ENCODE measurements around the gene TMEM200C. TPM values are rescaled to one million over a fixed set of nuclear protein-coding genes. Genes with fewer than 3 reads are reported as not detected.

Gene TMEM200C
- 2.7 TPM for polyA plus RNA-seq (2013, experiment 1 of 2)
- 2.7 TPM for polyA plus RNA-seq (2013, experiment 2 of 2)

- Histone ChIP-seq H2BK15ac (replicated peaks; ENCODE audit: low read depth) (peak within 1 kb of the TSS; percentile 58), H3K27ac (ENCODE audit: low read depth, low read length) (peak within 1 kb of the TSS; percentile 16), H3K56ac (ENCODE audit: low read length) (peak within 1 kb of the TSS; percentile 97), H3K9ac (ENCODE audit: low read length) (peak within 1 kb of the TSS; percentile 96), H3K4me3 (ENCODE audit: low read length) (peak within 1 kb of the TSS; percentile 67), H4K8ac (ENCODE audit: low read depth, low read length) (peak within 1 kb of the TSS; percentile 30), H3K4me2 (ENCODE audit: low read length) (peak within 1 kb of the TSS; percentile 64), H3K4me1 (ENCODE audit: control insufficient read depth, low read depth, low read length) (peaks cover 4% of the 10 kb centered on the region), H3K23ac (ENCODE audit: low read length) (peak within 1 kb of the TSS; percentile 53), H3K27me3 (ENCODE audit: insufficient read depth, low read length, poor library complexity) (no peaks in the 10 kb centered on the region), H2BK5ac (ENCODE audit: low read length) (peak within 1 kb of the TSS; percentile 67), H3K4ac (ENCODE audit: low read depth, low read length) (peak within 1 kb of the TSS; percentile 28), H2AK5ac (ENCODE audit: low read length) (no peak within 1 kb of the TSS), H2BK120ac (ENCODE audit: low read depth, low read length) (peak within 1 kb of the TSS; percentile 56), H3K36me3 (ENCODE audit: control insufficient read depth, insufficient read depth, low read length) (no peaks in the 10 kb centered on the region), H3K18ac (ENCODE audit: low read length) (peak within 1 kb of the TSS; percentile 85), H4K5ac (ENCODE audit: low read length) (no peak within 1 kb of the TSS), H3K79me2 (ENCODE audit: control insufficient read depth, insufficient read depth, low read length) (no peaks in the 10 kb centered on the region), H3K79me1 (ENCODE audit: low read length) (peaks cover 2% of the 10 kb centered on the region)
- peak; percentile 66 for DNase-seq
- WGBS (ENCODE audit: extremely low coverage, insufficient coverage, low lambda C conversion rate) = no CpG with 5 or more reads among the region's 83 CpGs
Measured at GRCh38 chr18:5895299-5895875, at the start of gene TMEM200C. TSS of gene TMEM200C (minus strand) at chr18:5895522. CDS start at chr18:5892063, 3,459 bp downstream.

GRCh38 chr18:5944448-5944847, 49.1 kb upstream of the TMEM200C start:
- Histone ChIP-seq H2AK5ac (ENCODE audit: low read length) (no peak overlapping the region), H2BK5ac (ENCODE audit: low read length) (no peak overlapping the region), H3K27me3 (ENCODE audit: insufficient read depth, low read length, poor library complexity) (no peaks in the 10 kb centered on the region), H3K4me2 (ENCODE audit: low read length) (no peak overlapping the region), H2BK15ac (replicated peaks; ENCODE audit: low read depth) (no peak overlapping the region), H3K27ac (ENCODE audit: low read depth, low read length) (no peak overlapping the region), H3K4me3 (ENCODE audit: low read length) (no peak overlapping the region), H3K23ac (ENCODE audit: low read length) (no peak overlapping the region), H3K4ac (ENCODE audit: low read depth, low read length) (no peak overlapping the region), H3K18ac (ENCODE audit: low read length) (no peak overlapping the region), H4K8ac (ENCODE audit: low read depth, low read length) (no peak overlapping the region), H3K56ac (ENCODE audit: low read length) (no peak overlapping the region), H3K4me1 (ENCODE audit: control insufficient read depth, low read depth, low read length) (peaks cover 4% of the 10 kb centered on the region), H3K79me2 (ENCODE audit: control insufficient read depth, insufficient read depth, low read length) (no peaks in the 10 kb centered on the region), H3K36me3 (ENCODE audit: control insufficient read depth, insufficient read depth, low read length) (no peaks in the 10 kb centered on the region), H4K5ac (ENCODE audit: low read length) (no peak overlapping the region), H2BK120ac (ENCODE audit: low read depth, low read length) (no peak overlapping the region), H3K79me1 (ENCODE audit: low read length) (no peaks in the 10 kb centered on the region), H3K9ac (ENCODE audit: low read length) (no peak overlapping the region)
- 100% methylated on average over 1 of the region's 3 CpGs for WGBS (ENCODE audit: extremely low coverage, insufficient coverage, low lambda C conversion rate)
- DNase-seq = no peak

GRCh38 chr18:5943514-5943913, 48.2 kb upstream of the TMEM200C start:
- no peak overlapping the region for H4K8ac ChIP-seq (ENCODE audit: low read depth, low read length)
- no peak overlapping the region for H3K18ac ChIP-seq (ENCODE audit: low read length)
- no peak overlapping the region for H2BK5ac ChIP-seq (ENCODE audit: low read length)
- no peak overlapping the region for H3K4me2 ChIP-seq (ENCODE audit: low read length)
- WGBS (ENCODE audit: extremely low coverage, insufficient coverage, low lambda C conversion rate) = no CpG with 5 or more reads among the region's 5 CpGs
- H3K4ac ChIP-seq (ENCODE audit: low read depth, low read length) = no peak overlapping the region
- H2BK120ac ChIP-seq (ENCODE audit: low read depth, low read length) = no peak overlapping the region
- no peaks in the 10 kb centered on the region for H3K27me3 ChIP-seq (ENCODE audit: insufficient read depth, low read length, poor library complexity)
- no peak overlapping the region for H3K56ac ChIP-seq (ENCODE audit: low read length)
- H3K4me3 ChIP-seq (ENCODE audit: low read length) = no peak overlapping the region
- no peak overlapping the region for H3K27ac ChIP-seq (ENCODE audit: low read depth, low read length)
- no peak overlapping the region for H3K23ac ChIP-seq (ENCODE audit: low read length)
- no peak overlapping the region for H2AK5ac ChIP-seq (ENCODE audit: low read length)
- H3K79me1 ChIP-seq (ENCODE audit: low read length) = no peaks in the 10 kb centered on the region
- H3K9ac ChIP-seq (ENCODE audit: low read length) = no peak overlapping the region
- DNase-seq = no peak
- H3K36me3 ChIP-seq (ENCODE audit: control insufficient read depth, insufficient read depth, low read length) = no peaks in the 10 kb centered on the region
- H4K5ac ChIP-seq (ENCODE audit: low read length) = no peak overlapping the region
- H3K79me2 ChIP-seq (ENCODE audit: control insufficient read depth, insufficient read depth, low read length) = no peaks in the 10 kb centered on the region
- peaks cover 4% of the 10 kb centered on the region for H3K4me1 ChIP-seq (ENCODE audit: control insufficient read depth, low read depth, low read length)
- H2BK15ac ChIP-seq (replicated peaks; ENCODE audit: low read depth) = no peak overlapping the region

- no peak overlapping the region for H3K4ac ChIP-seq (ENCODE audit: low read depth, low read length)
- H2BK5ac ChIP-seq (ENCODE audit: low read length) = no peak overlapping the region
- H4K8ac ChIP-seq (ENCODE audit: low read depth, low read length) = no peak overlapping the region
- H3K18ac ChIP-seq (ENCODE audit: low read length) = no peak overlapping the region
- H3K4me1 ChIP-seq (ENCODE audit: control insufficient read depth, low read depth, low read length) = peaks cover 3% of the 10 kb centered on the region
- no peak overlapping the region for H4K5ac ChIP-seq (ENCODE audit: low read length)
- H3K27me3 ChIP-seq (ENCODE audit: insufficient read depth, low read length, poor library complexity) = no peaks in the 10 kb centered on the region
- H3K4me3 ChIP-seq (ENCODE audit: low read length) = no peak overlapping the region
- H3K79me2 ChIP-seq (ENCODE audit: control insufficient read depth, insufficient read depth, low read length) = no peaks in the 10 kb centered on the region
- H2AK5ac ChIP-seq (ENCODE audit: low read length) = no peak overlapping the region
- H3K9ac ChIP-seq (ENCODE audit: low read length) = no peak overlapping the region
- no peak overlapping the region for H3K56ac ChIP-seq (ENCODE audit: low read length)
- H2BK15ac ChIP-seq (replicated peaks; ENCODE audit: low read depth) = no peak overlapping the region
- no peak overlapping the region for H2BK120ac ChIP-seq (ENCODE audit: low read depth, low read length)
- no peak overlapping the region for H3K27ac ChIP-seq (ENCODE audit: low read depth, low read length)
- no CpG with 5 or more reads among the region's 6 CpGs for WGBS (ENCODE audit: extremely low coverage, insufficient coverage, low lambda C conversion rate)
- no peak overlapping the region for H3K4me2 ChIP-seq (ENCODE audit: low read length)
- no peak overlapping the region for H3K23ac ChIP-seq (ENCODE audit: low read length)
- H3K36me3 ChIP-seq (ENCODE audit: control insufficient read depth, insufficient read depth, low read length) = no peaks in the 10 kb centered on the region
- DNase-seq = no peak
- no peaks in the 10 kb centered on the region for H3K79me1 ChIP-seq (ENCODE audit: low read length)
Measured at GRCh38 chr18:5942591-5942990, 47.3 kb upstream of the TMEM200C start.

GRCh38 chr18:5941890-5942289, 46.6 kb upstream of the TMEM200C start:
- H3K79me2 ChIP-seq (ENCODE audit: control insufficient read depth, insufficient read depth, low read length) = no peaks in the 10 kb centered on the region
- H3K27ac ChIP-seq (ENCODE audit: low read depth, low read length) = no peak overlapping the region
- H2AK5ac ChIP-seq (ENCODE audit: low read length) = no peak overlapping the region
- no peaks in the 10 kb centered on the region for H3K79me1 ChIP-seq (ENCODE audit: low read length)
- peaks cover 2% of the 10 kb centered on the region for H3K4me1 ChIP-seq (ENCODE audit: control insufficient read depth, low read depth, low read length)
- H2BK120ac ChIP-seq (ENCODE audit: low read depth, low read length) = no peak overlapping the region
- H2BK5ac ChIP-seq (ENCODE audit: low read length) = no peak overlapping the region
- no peak overlapping the region for H3K56ac ChIP-seq (ENCODE audit: low read length)
- no peak overlapping the region for H4K8ac ChIP-seq (ENCODE audit: low read depth, low read length)
- no peak overlapping the region for H3K4ac ChIP-seq (ENCODE audit: low read depth, low read length)
- H3K27me3 ChIP-seq (ENCODE audit: insufficient read depth, low read length, poor library complexity) = no peaks in the 10 kb centered on the region
- H3K18ac ChIP-seq (ENCODE audit: low read length) = no peak overlapping the region
- H2BK15ac ChIP-seq (replicated peaks; ENCODE audit: low read depth) = no peak overlapping the region
- no CpG with 5 or more reads among the region's 3 CpGs for WGBS (ENCODE audit: extremely low coverage, insufficient coverage, low lambda C conversion rate)
- no peak overlapping the region for H3K9ac ChIP-seq (ENCODE audit: low read length)
- no peak overlapping the region for H3K4me2 ChIP-seq (ENCODE audit: low read length)
- no peak overlapping the region for H4K5ac ChIP-seq (ENCODE audit: low read length)
- no peak overlapping the region for H3K23ac ChIP-seq (ENCODE audit: low read length)
- H3K4me3 ChIP-seq (ENCODE audit: low read length) = no peak overlapping the region
- peak; percentile 32 for DNase-seq
- H3K36me3 ChIP-seq (ENCODE audit: control insufficient read depth, insufficient read depth, low read length) = no peaks in the 10 kb centered on the region
